ENCODE data around the gene COQ8B. TPM values are rescaled to one million over a fixed set of nuclear protein-coding genes. Genes with fewer than 3 reads are reported as not detected.

The COQ8B gene
- total RNA-seq, 1 donor from 2014 or later = 38.5 TPM

GRCh38 chr19:40709817-40710216 lies 6.9 kb downstream of the COQ8B start:
- no peaks in the 10 kb centered on the region for H3K27me3 Mint-ChIP-seq
- H3K36me3 Mint-ChIP-seq (ENCODE audit: low read depth) = peaks cover 61% of the 10 kb centered on the region
- no peak overlapping the region for H3K4me3 Mint-ChIP-seq
- CTCF ChIA-PET = no interaction called here
- no peak overlapping the region for H3K27ac Mint-ChIP-seq
- DNase-seq = no peak
- intact Hi-C loops (cut with micrococcal nuclease) = loop anchor here (10.0 kb wide), 1 partner anchor 95 kb away; no protein-coding TSS in a partner anchor
- POLR2A ChIA-PET = interaction anchor here (0.7 kb wide), 2 partner anchors 12 to 109 kb away, joined by 3 read pairs; no protein-coding TSS in a partner anchor
- H3K4me1 Mint-ChIP-seq = peaks cover 12% of the 10 kb centered on the region
- H3K9me3 Mint-ChIP-seq = no peaks in the 10 kb centered on the region
- no peak for ATAC-seq (ENCODE audit: low read depth)
- TF ChIP-seq, protein P1, sequence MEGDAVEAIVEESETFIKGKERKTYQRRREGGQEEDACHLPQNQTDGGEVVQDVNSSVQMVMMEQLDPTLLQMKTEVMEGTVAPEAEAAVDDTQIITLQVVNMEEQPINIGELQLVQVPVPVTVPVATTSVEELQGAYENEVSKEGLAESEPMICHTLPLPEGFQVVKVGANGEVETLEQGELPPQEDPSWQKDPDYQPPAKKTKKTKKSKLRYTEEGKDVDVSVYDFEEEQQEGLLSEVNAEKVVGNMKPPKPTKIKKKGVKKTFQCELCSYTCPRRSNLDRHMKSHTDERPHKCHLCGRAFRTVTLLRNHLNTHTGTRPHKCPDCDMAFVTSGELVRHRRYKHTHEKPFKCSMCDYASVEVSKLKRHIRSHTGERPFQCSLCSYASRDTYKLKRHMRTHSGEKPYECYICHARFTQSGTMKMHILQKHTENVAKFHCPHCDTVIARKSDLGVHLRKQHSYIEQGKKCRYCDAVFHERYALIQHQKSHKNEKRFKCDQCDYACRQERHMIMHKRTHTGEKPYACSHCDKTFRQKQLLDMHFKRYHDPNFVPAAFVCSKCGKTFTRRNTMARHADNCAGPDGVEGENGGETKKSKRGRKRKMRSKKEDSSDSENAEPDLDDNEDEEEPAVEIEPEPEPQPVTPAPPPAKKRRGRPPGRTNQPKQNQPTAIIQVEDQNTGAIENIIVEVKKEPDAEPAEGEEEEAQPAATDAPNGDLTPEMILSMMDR (IDR thresholded peaks at IDR 0.05) = no peak

DNA sequence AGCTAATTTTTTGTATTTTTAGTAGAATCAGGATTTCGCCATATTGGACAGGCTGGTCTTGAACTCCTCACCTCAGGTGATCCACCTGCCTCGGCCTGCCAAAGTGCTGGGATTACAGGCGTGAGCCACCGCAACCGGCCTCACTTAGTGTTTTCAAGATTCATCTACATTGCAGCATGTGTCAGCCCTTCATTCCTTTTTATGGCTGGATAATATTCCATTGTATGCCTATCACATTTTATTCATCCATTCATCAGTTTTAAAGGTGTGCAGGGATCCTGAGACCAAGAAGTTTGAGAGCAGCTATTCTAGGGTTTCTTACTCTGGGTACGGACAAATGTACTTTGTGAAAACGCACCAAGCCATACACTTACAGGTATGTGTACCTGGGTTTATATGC lies 9.1 kb downstream of the COQ8B start:
- ATAC-seq (ENCODE audit: low read depth) (no peak), DNase-seq (no peak)
- no peak overlapping the region for H3K4me3 Mint-ChIP-seq
- no peaks in the 10 kb centered on the region for H3K9me3 Mint-ChIP-seq
- ChIA-PET CTCF (no interaction called here), POLR2A (interaction anchor here (0.6 kb wide), 1 partner anchor 86 kb away, joined by 4 read pairs; no protein-coding TSS in a partner anchor)
- no peaks in the 10 kb centered on the region for H3K27me3 Mint-ChIP-seq
- H3K27ac Mint-ChIP-seq = no peak overlapping the region
- intact Hi-C loops (cut with micrococcal nuclease) = no loop called here
- TF ChIP-seq, protein P1 (IDR thresholded peaks at IDR 0.05) = no peak
- H3K4me1 Mint-ChIP-seq = peaks cover 3% of the 10 kb centered on the region
- peaks cover 73% of the 10 kb centered on the region for H3K36me3 Mint-ChIP-seq (ENCODE audit: low read depth)

DNA sequence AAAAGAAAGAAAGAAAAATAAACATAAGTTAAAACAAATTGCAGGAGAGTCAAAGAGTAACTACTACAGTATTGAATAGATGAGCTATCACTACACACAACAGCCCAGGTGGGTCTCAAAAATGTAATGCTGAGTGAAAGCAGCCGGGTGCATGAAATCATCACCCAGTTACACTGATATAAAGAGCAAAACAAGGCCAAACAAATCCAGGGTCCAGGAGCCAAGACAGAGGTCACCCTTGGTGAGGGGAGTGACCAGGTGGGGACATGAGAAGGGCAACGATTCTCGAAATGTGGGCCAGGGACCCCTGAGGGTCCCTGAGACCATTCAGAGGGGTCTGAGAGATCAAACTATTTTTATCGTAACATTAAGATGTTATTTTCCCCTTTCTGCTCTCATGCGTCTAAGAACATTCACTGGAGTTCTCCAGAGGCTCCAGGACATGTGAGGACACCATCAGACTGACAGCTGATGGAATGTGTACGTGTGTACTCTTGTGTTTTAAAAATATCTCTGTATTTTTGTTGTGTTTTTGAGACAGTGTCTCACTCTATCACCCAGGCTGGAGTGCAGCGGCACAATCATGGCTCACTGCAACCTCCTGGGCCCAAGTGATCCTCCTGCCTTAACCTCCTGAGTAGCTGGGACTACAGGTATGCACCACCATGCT lies 10.6 kb downstream of the COQ8B start:
- intact Hi-C loops (cut with micrococcal nuclease) = no loop called here
- Mint-ChIP-seq H3K4me1 (peaks cover 3% of the 10 kb centered on the region), H3K27me3 (no peaks in the 10 kb centered on the region), H3K4me3 (no peak overlapping the region), H3K36me3 (ENCODE audit: low read depth) (peaks cover 78% of the 10 kb centered on the region), H3K9me3 (no peaks in the 10 kb centered on the region), H3K27ac (no peak overlapping the region)
- ChIA-PET CTCF (interaction anchor here (1.5 kb wide), 1 partner anchor 113 kb away, joined by 3 read pairs; no protein-coding TSS in a partner anchor), POLR2A (interaction anchor here (0.7 kb wide), 1 partner anchor 38 kb away, joined by 4 read pairs; no protein-coding TSS in a partner anchor)
- no peak for ATAC-seq (ENCODE audit: low read depth)
- no peak for DNase-seq
- TF ChIP-seq, protein P1 (IDR thresholded peaks at IDR 0.05) = no peak

GRCh38 chr19:40705362-40705651 lies 11.4 kb downstream of the COQ8B start:
- no peak overlapping the region for H3K27ac Mint-ChIP-seq
- POLR2A ChIA-PET = no interaction called here
- peaks cover 81% of the 10 kb centered on the region for H3K36me3 Mint-ChIP-seq (ENCODE audit: low read depth)
- DNase-seq = no peak
- H3K27me3 Mint-ChIP-seq = no peaks in the 10 kb centered on the region
- intact Hi-C loops (cut with micrococcal nuclease) = no loop called here
- H3K9me3 Mint-ChIP-seq = no peaks in the 10 kb centered on the region
- no peak overlapping the region for H3K4me3 Mint-ChIP-seq
- no peaks in the 10 kb centered on the region for H3K4me1 Mint-ChIP-seq
- CTCF ChIA-PET = interaction anchor here (1.5 kb wide), 1 partner anchor 114 kb away, joined by 3 read pairs; no protein-coding TSS in a partner anchor
- no peak for ATAC-seq (ENCODE audit: low read depth)
- TF ChIP-seq, protein P1 (IDR thresholded peaks at IDR 0.05) = no peak

DNA sequence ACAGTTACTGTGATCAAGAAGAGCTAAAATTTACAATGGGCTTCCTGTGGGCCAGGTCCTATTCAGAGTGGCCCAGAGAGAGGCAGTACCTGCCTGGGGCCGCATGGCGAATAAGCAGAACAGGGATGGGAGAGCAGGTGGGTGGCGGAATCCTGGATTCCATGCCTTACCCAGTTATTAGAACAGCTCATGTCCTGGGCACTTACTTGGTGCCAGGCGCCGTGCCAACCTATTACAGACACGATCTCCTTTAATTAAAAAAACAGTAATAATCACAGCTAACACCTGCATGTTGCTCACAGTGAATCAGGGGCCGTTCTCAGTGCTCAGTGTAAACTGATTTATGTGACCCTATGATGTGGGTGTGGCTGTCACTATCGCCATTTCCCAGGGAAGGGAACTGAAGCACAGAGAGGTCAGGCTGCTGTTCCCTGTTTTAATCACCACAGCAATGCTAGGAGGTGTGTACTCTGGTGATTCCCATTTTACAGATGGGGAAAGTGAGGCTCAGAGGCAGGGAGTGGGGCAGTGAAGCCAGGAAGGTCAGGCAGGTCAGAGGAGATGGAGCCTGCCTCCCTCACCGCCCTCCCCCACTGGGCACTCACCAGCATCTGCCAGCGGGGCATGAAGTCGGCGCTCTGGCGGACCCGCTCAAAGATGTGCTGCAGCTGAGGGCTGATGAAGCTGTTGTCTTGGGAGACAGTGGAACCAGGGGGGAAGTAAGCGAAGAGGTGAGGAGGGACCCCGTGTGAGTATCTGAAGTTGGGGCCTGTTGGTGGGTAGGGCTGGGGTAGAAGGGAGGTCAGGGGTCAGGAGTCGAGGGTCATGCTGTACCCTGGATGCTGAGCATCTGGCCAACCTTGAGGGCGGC lies 12.0 kb downstream of the COQ8B start:
- ATAC-seq (ENCODE audit: low read depth) (no peak), DNase-seq (no peak)
- ChIA-PET CTCF (no interaction called here), POLR2A (no interaction called here)
- intact Hi-C loops (cut with micrococcal nuclease) = no loop called here
- no peaks in the 10 kb centered on the region for H3K4me1 Mint-ChIP-seq
- peaks cover 78% of the 10 kb centered on the region for H3K36me3 Mint-ChIP-seq (ENCODE audit: low read depth)
- TF ChIP-seq, protein P1 (IDR thresholded peaks at IDR 0.05) = no peak
- no peak overlapping the region for H3K27ac Mint-ChIP-seq
- no peak overlapping the region for H3K4me3 Mint-ChIP-seq
- no peaks in the 10 kb centered on the region for H3K9me3 Mint-ChIP-seq
- H3K27me3 Mint-ChIP-seq = no peaks in the 10 kb centered on the region

All from activated B cell treated with CpG ODN at 0.5 μM for 24 hours (primary cell).